ENCODE measurements around the gene TSEN15. TPM values are rescaled to one million over a fixed set of nuclear protein-coding genes. Genes with fewer than 3 reads are reported as not detected.

The TSEN15 gene
- total and polyA plus RNA-seq, 2 experiments from 2014 or later: 55.8 TPM

- no peak for TF ChIP-seq ZNF462 (CRISPR knock-in tag; IDR thresholded peaks at IDR 0.05)
- TF ChIP-seq CTCF (conservative IDR thresholded peaks at IDR 0.05; ENCODE audit: low read depth in 2 of 2): no peak
- no peak for TF ChIP-seq ZNF114 (CRISPR knock-in tag; IDR thresholded peaks at IDR 0.05)
- TF ChIP-seq NANOG (IDR thresholded peaks at IDR 0.05; ENCODE audit: borderline replicate concordance): no peak
These were observed 27.2 kb downstream of the TSEN15 start (continued) for GRCh38 chr1:184078564-184079249.

- TF ChIP-seq NANOG (IDR thresholded peaks at IDR 0.05; ENCODE audit: borderline replicate concordance) (no peak), JUNB (IDR thresholded peaks at IDR 0.05; ENCODE audit: unreplicated experiment) (no peak), ZNF114 (CRISPR knock-in tag; IDR thresholded peaks at IDR 0.05) (no peak)
- H3K9me3 Mint-ChIP-seq: peaks cover 5% of the 10 kb centered on the region
- H3K36me3 ChIP-seq (ENCODE audit: insufficient read depth): no peaks in the 10 kb centered on the region
- DNase-seq (ENCODE audit: low spot score) (no peak), ATAC-seq (no peak)
- H3K4me3 Mint-ChIP-seq: no peak overlapping the region
- H2AFZ ChIP-seq: no peak overlapping the region
- H3K4me2 ChIP-seq: no peak overlapping the region
- no peak overlapping the region for H3K27ac Mint-ChIP-seq
- no peaks in the 10 kb centered on the region for H3K27me3 ChIP-seq (ENCODE audit: insufficient read depth)
- H4K20me1 ChIP-seq (replicated peaks; ENCODE audit: insufficient read depth): no peaks in the 10 kb centered on the region
- no peaks in the 10 kb centered on the region for H3K4me1 ChIP-seq (ENCODE audit: insufficient read depth)
- H3K79me2 ChIP-seq (replicated peaks; ENCODE audit: insufficient read depth): no peaks in the 10 kb centered on the region
- no peaks in the 10 kb centered on the region for H3F3A ChIP-seq (replicated peaks; ENCODE audit: low read depth)
- H3K9me2 ChIP-seq (ENCODE audit: insufficient read depth): peaks cover 4% of the 10 kb centered on the region; the same call in 1 of the 2 replicates
- H3K27ac ChIP-seq (ENCODE audit: low read depth): no peak overlapping the region
- no peaks in the 10 kb centered on the region for H3K4me1 Mint-ChIP-seq
- peaks cover 11% of the 10 kb centered on the region; the same call in 2 of the 3 replicates for H3K36me3 Mint-ChIP-seq (ENCODE audit: low read depth)
- no peak overlapping the region for H3K4me3 ChIP-seq
- H3K27me3 Mint-ChIP-seq (ENCODE audit: insufficient read depth, low read depth, poor library complexity): no peaks in the 10 kb centered on the region
These were observed 28.8 kb downstream of the TSEN15 start for GRCh38 chr1:184080309-184080708.

All from GM23338 (cell line).